Retina (tissue), 1 donor: ENCODE data around the gene ELN.
A peak's percentile ranks its signal among the peaks of the same experiment; 100 is the strongest.
"Not testable (repeated sequence)": the region's sequence is repeated elsewhere in the genome, so short reads cannot be mapped to it uniquely, and the experiment has no call there.

ENCODE experiments used
- DNase-seq: peaks from one replicate; pipeline ENCODE4 v3.0.0-alpha.2; 2016

The ELN gene

GRCh38 chr7:74027683-74028320 is at the start of gene ELN:
Gene ELN, plus strand, starts transcription at chr7:74028173. Its CDS starts 15 bp downstream, at chr7:74028188.
- peak; percentile 56 for DNase-seq

GRCh38 chr7:73978661-73979563 is 49.1 kb upstream of the ELN start:
- no peak for DNase-seq

GRCh38 chr7:73979656-73980055 is 48.3 kb upstream of the ELN start:
- not testable (repeated sequence) for DNase-seq

- DNase-seq: no peak
These were observed 47.8 kb upstream of the ELN start for GRCh38 chr7:73980206-73980605.

- DNase-seq: no peak
These were observed 46.0 kb upstream of the ELN start for GRCh38 chr7:73981933-73982332.

GRCh38 chr7:73983437-73984164 is 44.4 kb upstream of the ELN start:
- no peak for DNase-seq

GRCh38 chr7:73984481-73985205 is 43.3 kb upstream of the ELN start:
- no peak for DNase-seq

GRCh38 chr7:73985737-73986141 is 42.2 kb upstream of the ELN start:
- no peak for DNase-seq

- no peak for DNase-seq
These were observed 41.8 kb upstream of the ELN start for GRCh38 chr7:73986158-73986631.

GRCh38 chr7:73987298-73987697 is 40.7 kb upstream of the ELN start:
- DNase-seq: no peak

GRCh38 chr7:73988197-73988596 is 39.8 kb upstream of the ELN start:
- peak; percentile 59 for DNase-seq

- no peak for DNase-seq
These were observed 36.4 kb upstream of the ELN start for GRCh38 chr7:73991522-73992100.

- DNase-seq: no peak
These were observed 35.8 kb upstream of the ELN start for GRCh38 chr7:73992101-73992562.

- DNase-seq: no peak
These were observed 34.0 kb upstream of the ELN start for GRCh38 chr7:73994023-73994422.

- DNase-seq: no peak
These were observed 33.2 kb upstream of the ELN start for GRCh38 chr7:73994761-73995160.

- no peak for DNase-seq
These were observed 32.6 kb upstream of the ELN start for GRCh38 chr7:73995330-73995729.

- DNase-seq: no peak
These were observed 32.0 kb upstream of the ELN start for GRCh38 chr7:73995821-73996511.

- no peak for DNase-seq
These were observed 30.9 kb upstream of the ELN start for GRCh38 chr7:73997056-73997455.

- DNase-seq: no peak
These were observed 28.1 kb upstream of the ELN start for GRCh38 chr7:73999664-74000435.

- no peak for DNase-seq
These were observed 27.4 kb upstream of the ELN start for GRCh38 chr7:74000489-74001149.
